OCI-LY1 (cell line): ENCODE results near the gene CARMIL1.

Source experiments
- EZH2 ChIP-seq: fragments of 200-600 bp; sonication (generic), shearing (Covaris generic); IDR thresholded peaks from 2 replicates; pipeline ENCODE4 v1.8.0; 2017; ENCODE audit warnings: borderline replicate concordance, mixed run types, mild to moderate bottlenecking, antibody characterized with exemption, low read length, moderate library complexity, mixed read lengths
- TF ChIP-seq, protein P1 (sequence below): fragments of 200-600 bp; sonication (generic), shearing (Covaris generic); IDR thresholded peaks from 2 replicates; pipeline ENCODE4 v1.5.1; 2017; ENCODE audit warnings: mild to moderate bottlenecking, antibody characterized with exemption, low read length, moderate library complexity, mixed read lengths

DNA sequence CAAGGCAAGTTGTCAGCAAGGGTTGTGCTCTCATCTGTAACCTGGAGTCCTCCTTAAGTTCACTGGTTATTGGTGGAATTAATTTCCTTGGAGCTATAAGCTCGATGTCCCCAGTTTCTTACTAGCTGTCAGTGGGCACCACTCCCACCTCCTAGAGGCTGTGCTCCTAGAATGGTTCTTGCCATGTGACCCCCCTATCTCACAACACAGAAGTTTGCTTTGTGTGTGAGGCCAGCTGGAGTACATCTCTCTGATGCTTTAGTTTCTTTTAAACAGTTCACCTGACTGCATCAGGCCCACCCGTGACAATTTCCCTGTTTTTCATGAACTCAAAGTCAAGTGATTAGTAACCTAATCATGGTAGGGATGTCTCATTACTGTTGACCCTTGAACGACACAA lies 193.7 kb downstream of the CARMIL1 start:
- TF ChIP-seq, protein P1, sequence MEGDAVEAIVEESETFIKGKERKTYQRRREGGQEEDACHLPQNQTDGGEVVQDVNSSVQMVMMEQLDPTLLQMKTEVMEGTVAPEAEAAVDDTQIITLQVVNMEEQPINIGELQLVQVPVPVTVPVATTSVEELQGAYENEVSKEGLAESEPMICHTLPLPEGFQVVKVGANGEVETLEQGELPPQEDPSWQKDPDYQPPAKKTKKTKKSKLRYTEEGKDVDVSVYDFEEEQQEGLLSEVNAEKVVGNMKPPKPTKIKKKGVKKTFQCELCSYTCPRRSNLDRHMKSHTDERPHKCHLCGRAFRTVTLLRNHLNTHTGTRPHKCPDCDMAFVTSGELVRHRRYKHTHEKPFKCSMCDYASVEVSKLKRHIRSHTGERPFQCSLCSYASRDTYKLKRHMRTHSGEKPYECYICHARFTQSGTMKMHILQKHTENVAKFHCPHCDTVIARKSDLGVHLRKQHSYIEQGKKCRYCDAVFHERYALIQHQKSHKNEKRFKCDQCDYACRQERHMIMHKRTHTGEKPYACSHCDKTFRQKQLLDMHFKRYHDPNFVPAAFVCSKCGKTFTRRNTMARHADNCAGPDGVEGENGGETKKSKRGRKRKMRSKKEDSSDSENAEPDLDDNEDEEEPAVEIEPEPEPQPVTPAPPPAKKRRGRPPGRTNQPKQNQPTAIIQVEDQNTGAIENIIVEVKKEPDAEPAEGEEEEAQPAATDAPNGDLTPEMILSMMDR: no peak
- TF ChIP-seq EZH2: no peak
